ENCODE results near the gene SMAD5.

The SMAD5 gene

GRCh38 chr5:136228136-136228757 lies 95.6 kb downstream of the SMAD5 start:
- TF ChIP-seq POLR2AphosphoS5 (IDR thresholded peaks at IDR 0.05; ENCODE audit: low read depth, low read length) (no peak), REST (IDR thresholded peaks at IDR 0.05; ENCODE audit: insufficient read depth in 1 of 2, low read depth in 2 of 2, low read length in 2 of 2) (no peak)

GRCh38 chr5:136230176-136230575 lies 97.5 kb downstream of the SMAD5 start:
- TF ChIP-seq POLR2AphosphoS5 (IDR thresholded peaks at IDR 0.05; ENCODE audit: low read depth, low read length) (no peak), FOXP2 (optimal IDR thresholded peaks at IDR 0.05; ENCODE audit: borderline replicate concordance, extremely low read depth, extremely low read length, insufficient read depth) (no peak), TAF1 (IDR thresholded peaks at IDR 0.05; ENCODE audit: borderline replicate concordance, insufficient read depth, low read length) (no peak), REST (IDR thresholded peaks at IDR 0.05; ENCODE audit: insufficient read depth in 1 of 2, low read depth in 2 of 2, low read length in 2 of 2) (no peak), SIN3A (IDR thresholded peaks at IDR 0.05; ENCODE audit: borderline replicate concordance, insufficient read depth, low read length) (no peak)

GRCh38 chr5:136232316-136232715 lies 99.7 kb downstream of the SMAD5 start:
- TF ChIP-seq TAF1 (IDR thresholded peaks at IDR 0.05; ENCODE audit: borderline replicate concordance, insufficient read depth, low read length): no peak

Measured in PFSK-1 (cell line).